ENCODE measurements around the gene NFATC2.

The NFATC2 gene

DNA sequence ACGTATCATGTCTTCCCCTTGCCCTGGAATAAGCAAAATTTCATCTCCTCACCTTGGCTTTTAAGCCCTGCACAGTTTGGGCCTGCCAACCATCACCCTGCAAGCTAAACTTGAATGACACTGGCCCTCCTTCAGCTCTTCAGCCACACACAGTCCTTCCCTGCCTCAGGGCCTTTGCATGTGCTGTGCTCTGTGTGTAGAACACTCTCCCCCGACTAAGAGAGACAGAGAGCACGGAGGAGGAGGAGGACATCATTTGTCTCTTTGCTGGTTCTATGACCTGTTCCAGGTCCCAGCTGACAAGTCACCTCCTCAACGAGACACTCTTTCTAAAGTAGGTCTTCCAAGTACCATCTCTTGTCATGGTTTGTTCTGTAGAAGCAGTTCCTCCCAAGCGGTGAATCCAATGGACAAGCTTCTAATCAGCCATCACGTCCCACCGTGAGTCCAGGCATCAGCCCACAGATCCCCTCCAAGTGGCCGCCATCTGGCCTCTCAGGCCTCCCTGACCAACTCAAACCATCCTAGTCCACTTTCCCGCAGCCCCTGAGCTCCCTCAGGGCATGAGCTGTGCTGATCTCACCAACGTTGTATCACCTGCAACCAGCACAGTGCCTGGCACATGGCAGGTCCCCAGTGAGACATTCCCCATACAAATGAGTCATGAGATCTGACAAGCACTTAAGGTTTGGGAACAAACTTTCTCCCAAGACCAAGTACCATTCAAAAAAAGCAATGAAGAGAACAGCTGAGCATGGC is 30.5 kb downstream of the NFATC2 start:
- DNase-seq = no peak

DNA sequence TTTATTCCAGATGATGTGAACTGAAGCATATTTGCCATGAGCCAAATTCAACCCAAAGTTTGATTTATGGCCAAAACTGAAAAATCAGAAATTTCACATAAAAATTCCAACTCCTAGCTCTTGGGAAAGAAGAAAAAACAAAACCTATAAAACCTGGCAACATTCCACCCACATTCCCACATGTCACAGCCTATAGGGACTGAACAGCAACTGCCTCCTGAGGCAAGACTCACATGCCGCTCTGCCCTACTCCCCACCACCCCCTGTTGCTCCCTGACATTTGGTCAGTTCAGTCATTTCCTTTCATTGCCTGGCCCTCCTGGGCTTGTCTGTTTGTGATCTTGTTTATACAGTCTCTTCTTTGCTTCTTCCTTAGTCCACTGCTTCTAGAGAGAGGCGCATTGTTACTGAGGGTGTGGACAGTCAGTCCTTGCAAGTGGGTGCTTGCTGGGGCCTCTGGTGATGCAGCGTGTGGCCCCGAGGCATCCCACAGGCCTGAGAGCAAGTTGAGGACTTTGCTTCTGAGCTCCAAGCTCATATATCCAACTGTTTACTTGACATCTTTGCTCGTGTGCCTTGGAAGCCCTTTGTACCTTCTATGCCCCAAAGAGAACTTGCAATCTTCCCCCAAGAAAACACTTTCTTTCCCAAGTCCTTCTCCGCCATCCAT is 31.4 kb downstream of the NFATC2 start:
- no peak for DNase-seq

DNA sequence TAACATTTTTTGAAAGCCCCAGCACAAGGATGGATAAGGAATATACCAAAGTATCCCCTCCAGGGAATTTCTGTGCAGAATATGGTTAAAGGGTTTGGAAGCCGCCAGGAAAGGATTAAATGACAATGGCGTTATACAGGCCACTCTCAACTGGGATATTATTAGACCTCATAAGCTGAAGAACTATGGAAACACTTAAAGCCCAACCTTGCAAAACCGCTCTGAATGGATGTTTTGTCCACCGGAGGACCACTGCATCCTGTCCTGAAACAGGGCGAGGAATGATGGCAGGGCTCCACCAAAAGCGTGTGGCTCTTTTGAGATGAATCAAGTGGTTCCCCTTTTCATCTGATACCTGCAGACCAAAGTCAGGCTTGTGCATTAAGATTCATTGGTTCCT is 32.4 kb downstream of the NFATC2 start:
- no peak for DNase-seq

DNA sequence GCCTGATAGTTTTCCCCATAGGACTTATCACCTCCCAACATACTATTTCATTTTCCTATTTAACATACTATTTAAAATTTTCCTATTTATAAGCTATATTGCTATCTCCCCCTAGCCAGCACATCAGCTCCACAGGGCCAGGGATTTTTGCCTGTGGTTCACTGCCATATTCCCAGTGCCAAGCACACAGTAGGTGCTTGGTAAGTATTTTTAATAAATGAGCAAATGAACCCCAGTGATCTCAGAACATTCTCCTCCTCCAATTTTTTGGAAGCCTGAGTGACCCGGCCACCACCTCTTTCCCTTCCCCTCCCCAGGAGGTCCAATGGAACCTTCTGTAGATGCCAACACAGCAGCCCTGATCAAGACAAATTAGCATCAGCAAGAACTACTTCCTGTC is 33.3 kb downstream of the NFATC2 start:
- no peak for DNase-seq

DNA sequence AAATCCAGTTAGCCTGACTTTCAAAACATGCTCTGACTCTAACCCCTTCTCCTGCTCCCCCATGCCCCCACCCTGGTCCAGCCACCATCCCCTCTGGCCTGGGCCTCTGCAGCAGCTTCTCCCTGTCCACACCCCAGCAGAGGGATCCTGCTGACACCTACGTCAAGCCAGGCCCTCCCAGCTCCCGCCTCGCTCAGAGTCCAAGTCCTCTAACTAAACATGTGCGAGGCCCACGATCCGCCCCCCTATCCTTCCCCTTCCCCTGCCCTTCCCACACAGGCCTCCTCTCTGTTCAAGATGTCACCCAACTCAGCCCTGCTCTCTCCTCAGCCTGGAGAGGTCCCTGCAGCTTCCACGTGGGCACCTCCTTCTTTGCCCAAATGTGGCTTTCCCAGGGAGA is 33.7 kb downstream of the NFATC2 start:
- no peak for DNase-seq

DNA sequence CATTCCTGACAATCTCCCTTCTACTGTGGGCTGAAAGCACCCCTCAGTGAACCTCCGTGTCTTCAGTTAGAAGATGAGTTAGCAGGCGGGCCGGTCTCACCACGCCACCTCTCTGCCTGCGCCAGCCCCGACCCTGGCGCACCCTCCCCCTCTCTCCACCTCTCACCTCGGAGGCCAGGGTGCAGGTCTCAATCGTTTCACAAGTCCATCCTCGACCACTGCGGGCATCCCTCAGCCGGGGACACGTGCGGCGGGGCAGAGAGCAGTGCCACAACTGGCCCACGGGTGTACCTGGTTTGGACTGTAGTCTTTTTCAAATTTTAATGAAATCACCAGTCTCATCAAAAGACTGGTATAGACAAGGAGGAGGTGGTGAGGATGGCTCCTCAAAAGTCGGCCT is 34.4 kb downstream of the NFATC2 start:
- DNase-seq = no peak

DNA sequence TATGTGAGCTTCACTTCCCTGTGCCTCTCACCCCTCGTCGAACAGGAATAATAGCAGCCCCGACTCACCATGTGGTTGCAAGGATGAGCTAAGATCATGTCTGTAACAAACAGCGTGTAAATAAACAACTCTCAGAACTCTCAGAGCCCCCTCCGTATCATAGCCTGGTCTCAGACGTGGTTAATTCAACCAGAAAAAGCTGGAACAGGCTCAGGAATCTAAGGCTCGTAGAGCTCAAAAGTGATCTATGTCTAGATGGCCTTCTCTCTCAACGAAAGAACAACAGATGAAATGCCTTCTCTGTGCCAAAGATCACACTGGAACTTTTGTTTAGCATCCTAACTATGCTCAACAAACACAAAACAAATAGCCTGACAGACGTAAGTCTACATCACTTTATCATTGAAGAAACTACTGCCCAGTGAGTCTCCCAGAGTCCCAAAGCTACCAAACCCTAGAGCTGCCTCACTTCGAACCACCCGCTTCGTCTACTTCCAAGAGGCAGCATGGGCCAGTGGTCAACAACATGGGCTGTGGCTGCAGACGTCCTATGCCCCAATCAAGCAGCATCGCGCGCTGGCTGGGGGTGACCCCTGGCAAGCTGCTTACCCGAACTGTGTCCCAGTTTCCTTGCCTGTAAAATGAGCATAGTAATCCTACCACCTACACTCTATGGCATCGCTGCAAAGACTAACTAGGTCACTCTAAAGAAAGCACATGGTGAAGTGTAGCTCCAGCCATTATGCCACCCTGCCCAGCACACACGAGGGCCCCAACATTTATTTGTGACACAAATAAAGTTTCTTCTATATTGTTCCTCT is 35.1 kb downstream of the NFATC2 start:
- DNase-seq = no peak

DNA sequence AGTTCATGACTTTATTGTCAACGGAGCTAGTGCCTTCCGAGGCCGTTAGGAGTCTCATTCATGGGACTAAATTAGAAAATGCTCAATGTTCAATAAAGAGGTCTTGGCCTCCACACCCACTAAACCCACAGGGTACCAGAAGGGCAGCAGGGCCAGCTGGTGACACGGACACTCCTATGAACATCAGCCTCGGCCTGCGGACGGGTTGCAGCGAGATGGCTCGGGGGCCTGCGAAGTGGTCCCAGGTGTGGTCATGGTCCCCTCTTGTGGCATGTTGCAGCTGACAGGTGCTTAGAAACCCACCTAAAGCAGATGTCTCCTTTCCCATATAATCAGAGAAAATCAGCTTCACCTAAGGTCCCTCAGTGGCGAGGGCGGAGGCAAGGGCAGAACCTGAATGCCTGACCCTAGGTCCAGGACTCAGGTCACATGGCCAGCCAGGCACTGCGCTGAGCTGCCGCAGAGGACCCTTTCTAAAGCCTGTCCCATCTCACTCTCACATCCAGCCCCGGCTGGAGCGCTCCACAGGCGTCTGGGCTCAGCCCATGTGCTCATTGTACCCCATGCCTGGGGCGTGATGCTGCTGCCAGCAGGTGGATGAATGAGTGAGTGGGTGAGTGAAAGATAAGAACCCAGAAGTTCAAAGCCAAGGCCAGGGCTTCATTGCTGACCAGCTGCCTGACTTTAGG is 35.8 kb downstream of the NFATC2 start:
- no peak for DNase-seq

DNA sequence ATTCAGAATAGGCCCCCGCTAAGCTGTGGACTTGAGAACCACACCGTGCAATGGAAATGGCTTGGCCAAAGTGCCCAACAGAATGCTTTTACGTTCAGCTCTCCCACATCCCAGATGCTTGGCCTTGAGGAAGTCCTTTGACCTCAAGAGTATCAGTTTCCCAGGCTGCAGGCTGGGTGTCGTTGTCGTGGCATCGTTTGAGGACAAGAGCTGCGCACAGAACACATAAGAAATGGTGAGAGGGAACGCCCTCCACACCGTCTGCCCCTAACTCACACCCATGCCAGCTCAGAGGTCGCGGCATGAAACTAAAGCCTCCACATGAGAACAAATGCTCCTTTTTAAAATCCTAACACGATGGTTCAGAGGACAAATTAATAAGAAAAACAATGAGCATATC is 37.0 kb downstream of the NFATC2 start:
- no peak for DNase-seq

DNA sequence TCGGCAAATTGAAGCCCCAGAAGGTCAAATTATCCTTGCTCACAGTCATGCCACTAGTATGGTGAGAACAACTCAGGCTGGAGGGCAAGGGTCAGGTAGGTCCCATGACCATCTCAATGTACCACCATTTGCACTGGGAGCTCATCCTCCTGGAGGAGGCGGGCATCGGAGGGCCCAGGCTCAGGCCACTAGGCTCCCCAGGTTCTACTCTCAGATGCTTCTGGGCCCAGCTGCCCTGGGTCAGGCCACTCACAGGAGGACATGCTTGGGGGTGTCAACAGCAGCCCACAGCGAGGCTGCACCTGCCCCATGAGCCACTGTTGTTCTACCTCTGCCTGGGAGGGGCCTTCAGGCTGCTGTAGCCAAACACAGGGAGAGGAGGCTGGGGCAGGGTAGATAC is 39.1 kb downstream of the NFATC2 start:
- DNase-seq = no peak

DNA sequence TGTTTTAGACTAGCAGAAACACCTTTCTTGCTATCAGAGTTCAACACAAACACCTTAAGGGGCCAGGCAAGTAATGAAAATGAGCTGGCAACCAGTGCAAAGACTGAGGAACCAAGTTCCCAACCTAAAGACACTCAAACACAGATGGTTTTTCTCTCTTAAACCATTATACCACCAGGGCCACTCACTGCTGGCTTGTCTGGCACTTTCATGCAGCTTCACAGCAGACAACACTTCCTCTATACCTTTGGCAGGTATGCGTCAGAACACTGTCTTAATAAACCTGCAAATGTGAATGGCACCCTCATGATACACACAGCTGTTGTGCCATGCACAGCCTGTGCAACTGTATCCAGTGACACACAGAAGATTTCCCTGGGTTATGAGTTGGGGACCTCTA is 41.6 kb downstream of the NFATC2 start:
- no peak for DNase-seq

DNA sequence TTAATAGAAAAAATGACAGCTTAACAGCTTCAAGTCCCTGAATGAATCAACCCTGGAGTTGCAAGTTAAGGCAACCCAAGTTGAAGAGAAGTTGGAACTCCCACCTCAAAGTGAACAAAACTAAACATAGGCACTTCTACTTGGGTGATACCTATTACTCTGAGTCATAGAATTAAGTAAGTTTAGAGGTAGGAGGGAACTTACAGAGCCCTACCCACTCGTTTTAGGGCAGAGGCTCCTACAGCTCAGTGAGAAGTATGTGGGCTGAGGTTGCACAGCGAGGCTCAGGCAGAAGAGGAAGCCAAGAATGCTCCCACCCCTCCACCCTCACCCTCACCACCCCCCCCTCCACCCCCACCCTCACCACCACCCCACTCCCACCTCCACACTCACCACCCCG is 42.2 kb downstream of the NFATC2 start:
- DNase-seq = no peak

DNA sequence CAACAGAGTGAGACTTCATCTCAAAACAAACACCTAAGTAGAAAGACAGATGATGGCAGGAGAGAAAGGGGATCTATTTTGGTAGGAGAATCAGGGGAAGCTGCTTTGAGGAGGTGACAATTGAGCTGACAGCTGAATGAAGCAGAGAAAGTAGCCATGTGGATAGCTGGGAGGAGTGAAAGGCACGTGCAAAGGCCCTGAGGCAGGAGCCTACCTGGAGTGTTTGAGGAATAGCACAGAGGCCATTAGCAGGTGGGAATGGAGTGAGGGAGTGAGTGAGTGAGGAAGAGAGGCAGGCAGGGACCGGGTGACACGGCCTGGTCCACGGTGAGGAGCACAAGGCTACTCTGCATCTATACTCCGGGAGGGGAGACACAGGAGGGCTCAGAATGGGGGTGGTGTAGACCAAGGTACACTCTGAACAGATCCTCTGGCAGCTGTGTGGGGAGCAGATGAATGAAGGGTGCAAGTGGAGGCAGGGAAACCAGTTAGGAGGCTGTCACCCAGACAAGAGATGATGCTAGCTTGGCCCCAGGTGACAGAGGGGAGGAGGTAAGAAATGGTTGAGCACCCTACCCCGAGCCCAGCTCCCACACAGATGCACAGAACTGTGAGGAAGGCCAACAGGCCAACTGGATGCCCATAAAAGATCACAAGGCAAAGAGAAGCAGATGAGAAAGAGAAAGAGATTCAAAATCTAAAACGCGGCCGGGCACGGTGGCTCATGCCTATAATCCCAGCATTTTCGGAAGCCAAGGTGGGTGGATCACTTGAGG is 43.6 kb downstream of the NFATC2 start:
- DNase-seq = no peak

DNA sequence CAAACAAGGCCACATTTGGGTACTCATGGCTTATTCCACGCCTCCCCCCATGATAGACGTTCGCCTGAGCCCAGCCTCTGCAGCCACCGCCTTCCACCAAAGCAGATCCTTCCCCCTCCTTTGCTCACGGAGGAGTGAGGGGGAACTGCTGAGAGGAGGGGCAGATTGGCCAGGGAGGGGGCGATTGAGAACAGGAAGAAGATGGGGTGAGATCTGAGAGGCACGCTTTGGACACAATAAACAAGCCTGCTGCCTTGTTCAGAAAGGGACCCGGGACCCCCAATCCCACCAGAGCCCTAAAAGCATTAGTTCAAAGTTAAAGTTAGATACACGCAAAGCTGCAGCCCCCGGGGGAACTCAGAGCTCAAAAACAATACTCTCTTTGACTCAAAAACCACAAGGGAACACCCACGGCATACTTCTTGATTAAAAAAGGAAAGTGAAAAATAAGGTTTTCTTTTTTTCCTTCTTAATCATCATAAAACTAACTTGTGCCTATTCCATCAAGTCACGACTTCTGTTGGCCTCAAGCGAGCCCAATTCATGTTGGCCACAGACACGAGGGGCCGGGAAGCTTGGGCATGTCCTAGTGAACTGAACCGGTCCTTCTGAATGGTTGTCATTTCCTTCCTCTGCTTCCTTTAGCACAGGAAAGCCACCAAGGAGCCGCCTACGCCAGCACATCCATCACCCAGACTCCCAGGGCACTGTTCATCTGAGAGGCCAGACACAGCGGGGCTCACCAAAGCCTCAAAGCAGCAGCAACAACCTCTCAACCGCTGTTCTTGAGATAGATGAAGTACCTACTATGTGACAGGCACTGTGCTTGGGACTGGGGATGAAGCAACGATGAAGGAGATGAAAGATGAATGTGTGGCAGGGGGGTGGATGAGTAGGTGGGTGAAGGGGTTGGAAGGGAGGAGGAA is 44.7 kb downstream of the NFATC2 start:
- DNase-seq = no peak

DNA sequence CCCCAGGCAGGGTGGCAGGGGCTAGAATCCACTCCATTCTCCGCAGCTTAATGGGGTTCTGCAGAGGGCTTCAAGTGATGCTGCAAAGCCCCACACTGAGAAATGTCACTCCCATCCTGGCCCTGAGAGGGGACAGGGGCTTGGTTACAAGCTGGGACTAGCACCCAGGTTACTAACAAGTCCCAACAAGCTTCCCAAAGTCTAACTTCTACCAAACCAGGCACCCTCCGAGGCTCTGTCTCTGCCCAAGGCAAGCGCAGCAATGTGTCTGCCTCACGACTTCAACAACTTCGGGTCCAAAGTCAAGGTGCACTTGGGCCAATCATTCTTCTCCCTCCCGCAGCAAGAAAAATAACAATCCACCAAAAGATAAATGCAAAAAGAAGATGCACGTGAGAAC is 45.6 kb downstream of the NFATC2 start:
- DNase-seq = no peak

DNA sequence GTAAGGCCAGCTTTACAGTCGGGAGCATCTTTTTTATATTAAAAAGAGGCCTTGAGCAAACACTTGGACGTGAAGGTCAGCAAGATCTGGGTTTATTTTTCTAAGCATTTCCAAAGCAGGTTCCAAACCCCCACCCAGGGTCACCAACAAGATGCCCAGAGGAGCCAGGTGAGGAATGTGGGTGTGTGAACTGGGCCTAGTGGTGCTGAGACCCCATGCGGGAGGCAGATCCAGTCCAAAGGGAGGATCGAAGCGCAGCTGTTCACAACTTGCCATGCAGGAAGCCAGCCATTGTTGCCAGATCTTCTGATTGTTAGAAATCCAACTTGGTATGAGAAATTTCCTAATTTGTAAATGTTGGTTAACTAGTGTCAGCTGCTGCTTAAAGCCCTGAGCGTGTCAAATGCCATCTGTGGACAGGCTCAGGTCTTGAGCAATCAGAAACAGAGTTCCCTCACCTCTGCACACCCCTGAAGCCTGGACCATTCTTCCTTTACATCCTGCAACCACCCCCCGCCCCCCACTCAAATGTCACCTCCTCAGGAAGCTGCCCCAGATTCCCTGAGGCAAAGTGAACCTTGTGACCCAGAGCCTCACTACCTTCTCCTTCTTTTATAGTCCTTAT is 46.5 kb downstream of the NFATC2 start:
- no peak for DNase-seq

DNA sequence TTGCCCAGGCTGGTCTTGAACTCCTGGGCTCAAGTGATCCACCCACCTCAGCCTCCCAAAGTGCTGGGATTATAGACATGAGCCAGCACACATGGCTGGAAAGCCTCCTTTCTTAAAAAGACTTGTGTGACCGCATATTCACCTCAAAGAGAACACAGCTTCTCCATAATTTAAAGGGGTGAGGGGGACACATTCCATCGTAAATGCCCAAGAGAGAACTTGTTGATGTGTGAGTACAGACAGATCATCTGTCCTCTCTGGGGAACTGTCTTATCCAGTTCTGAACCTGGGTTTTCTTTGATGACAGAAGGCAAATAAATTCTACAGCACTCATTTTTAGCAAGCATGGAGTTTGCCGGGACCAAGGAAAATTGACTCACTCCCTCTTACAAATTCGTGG is 47.2 kb downstream of the NFATC2 start:
- DNase-seq = no peak

DNA sequence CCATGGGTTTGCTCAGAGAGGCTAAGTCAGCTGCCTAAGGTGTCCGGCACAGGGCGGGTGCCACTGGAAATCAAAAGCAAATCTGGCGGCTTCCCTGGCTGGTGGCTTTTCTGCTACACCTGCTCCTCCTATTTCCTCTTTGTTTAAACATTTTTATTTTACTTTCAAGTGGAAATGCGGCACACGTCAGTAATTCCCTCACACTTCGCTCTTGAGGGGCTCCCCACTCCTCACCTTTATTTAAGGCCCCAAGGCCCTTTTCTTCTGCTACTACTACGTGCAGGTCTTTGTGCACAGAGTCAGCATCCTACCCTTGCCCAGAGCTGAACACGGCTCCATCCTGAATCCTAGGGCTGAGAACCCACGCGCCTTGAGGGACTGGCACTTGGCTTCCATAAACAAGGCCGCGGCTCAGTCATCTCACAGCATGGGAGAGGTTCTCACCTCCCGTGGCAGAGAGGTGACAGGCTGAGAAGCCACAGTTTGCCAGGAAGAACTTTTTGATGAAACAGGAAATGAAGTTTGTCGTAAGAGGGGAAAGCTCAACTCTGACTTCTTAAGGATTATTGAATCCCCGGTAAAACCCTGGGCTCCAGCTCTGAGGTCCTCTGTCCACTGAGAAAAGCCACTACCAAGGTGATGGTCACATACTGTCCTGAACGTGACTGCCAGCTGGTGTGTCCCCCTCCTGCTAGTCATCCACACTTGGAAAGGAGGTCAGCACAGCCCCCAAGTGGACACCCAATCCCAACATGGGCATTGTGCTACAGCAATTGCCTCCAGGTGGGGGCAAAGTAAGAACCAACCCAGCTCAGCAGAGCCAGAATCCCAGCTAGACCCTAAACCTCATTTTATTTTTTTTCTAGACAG is 48.0 kb downstream of the NFATC2 start:
- DNase-seq = no peak

DNA sequence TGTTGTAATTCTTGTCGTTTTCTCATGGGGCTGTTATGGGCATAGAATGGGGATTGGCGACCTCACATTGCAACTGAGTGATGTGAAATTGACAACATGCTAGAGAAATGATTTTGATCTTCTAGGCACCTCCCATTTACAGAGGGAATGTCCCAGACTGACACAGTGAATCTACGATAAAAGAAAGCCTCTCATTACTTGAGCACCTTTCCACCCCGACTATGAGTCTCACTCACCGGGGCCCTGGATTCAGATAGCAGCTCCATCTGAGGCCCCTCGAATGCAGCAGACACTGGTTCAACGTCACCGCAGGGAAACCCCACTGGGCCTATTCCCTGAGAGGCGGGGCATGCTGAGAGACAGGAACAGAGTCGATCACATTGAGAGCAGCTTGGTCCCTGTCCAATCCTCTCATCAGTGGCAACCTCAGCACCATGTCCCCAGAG is 49.1 kb downstream of the NFATC2 start:
- no peak for DNase-seq
